Type B pancreatic cell (in vitro differentiated cells): ENCODE measurements around the gene TAOK3. TPM values are rescaled to one million over a fixed set of nuclear protein-coding genes. Genes with fewer than 3 reads are reported as not detected.

ENCODE experiments used
- DNase-seq: peaks from one replicate; pipeline ENCODE4 v3.0.0; 2021; ENCODE audit warnings: mixed read lengths; ENCODE audit not compliant: unreplicated experiment; ENCODE audit errors: extremely low spot score
- H3K27ac Mint-ChIP-seq: 2 replicates; pipeline ENCODE4 v1.8.0; 2021; ENCODE audit warnings: mild to moderate bottlenecking, mixed read lengths
- H3K27me3 Mint-ChIP-seq: 2 replicates; pipeline ENCODE4 v1.8.0; 2021; ENCODE audit warnings: mixed read lengths
- H3K36me3 Mint-ChIP-seq: 2 replicates; pipeline ENCODE4 v1.8.0; 2021; ENCODE audit warnings: mixed read lengths
- H3K4me1 Mint-ChIP-seq: one replicate; pipeline ENCODE4 v1.8.0; 2021; ENCODE audit warnings: mixed read lengths; ENCODE audit not compliant: unreplicated experiment
- H3K4me3 Mint-ChIP-seq: 2 replicates; pipeline ENCODE4 v1.8.0; 2021; ENCODE audit warnings: mild to moderate bottlenecking, mixed read lengths
- H3K9me3 Mint-ChIP-seq: 2 replicates; pipeline ENCODE4 v1.8.0; 2021; ENCODE audit warnings: mixed read lengths
- total RNA-seq: library from RNA; stranded (reverse); gene quantifications from 2 replicates; pipeline ENCODE4 v1.2.1, GENCODE V29; 2021; ENCODE audit warnings: low replicate concordance
- TF ChIP-seq, protein P1 (sequence below): fragments of 200-600 bp; sonication (generic); conservative IDR thresholded peaks from 2 replicates; pipeline ENCODE4 v1.5.0; 2021; ENCODE audit warnings: antibody characterized with exemption, mild to moderate bottlenecking

TAOK3 gene
- total RNA-seq, 1 donor from 2014 or later, result 15.8 TPM

DNA sequence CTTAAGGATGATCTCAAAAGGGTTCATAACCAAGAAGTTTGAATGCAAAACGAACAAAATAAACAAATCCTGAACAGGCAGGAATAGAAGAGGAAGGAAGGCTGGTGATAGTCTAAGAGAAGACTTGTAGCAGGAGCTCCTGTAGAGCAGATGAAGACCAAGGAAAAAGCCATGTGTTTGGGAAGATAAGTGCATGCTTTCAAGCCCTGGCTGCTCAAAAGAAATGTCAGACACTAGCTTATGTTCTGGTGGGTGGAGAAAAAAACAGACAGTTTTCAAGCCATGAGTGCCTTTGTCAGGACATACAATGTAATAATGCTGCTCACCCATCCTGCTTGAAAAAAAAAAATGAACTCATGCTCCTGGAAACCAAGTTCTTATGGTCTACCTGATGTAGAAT lies 27.4 kb downstream of the TAOK3 start:
- Mint-ChIP-seq H3K27me3 (no peaks in the 10 kb centered on the region), H3K27ac (no peak overlapping the region)

GRCh38 chr12:118344829-118345228 lies 27.9 kb downstream of the TAOK3 start:
- no peak for DNase-seq
- no peaks in the 10 kb centered on the region for H3K9me3 Mint-ChIP-seq
- H3K27ac Mint-ChIP-seq, result no peak overlapping the region
- H3K4me3 Mint-ChIP-seq, result no peak overlapping the region
- no peaks in the 10 kb centered on the region for H3K27me3 Mint-ChIP-seq
- no peaks in the 10 kb centered on the region for H3K4me1 Mint-ChIP-seq
- TF ChIP-seq, protein P1, sequence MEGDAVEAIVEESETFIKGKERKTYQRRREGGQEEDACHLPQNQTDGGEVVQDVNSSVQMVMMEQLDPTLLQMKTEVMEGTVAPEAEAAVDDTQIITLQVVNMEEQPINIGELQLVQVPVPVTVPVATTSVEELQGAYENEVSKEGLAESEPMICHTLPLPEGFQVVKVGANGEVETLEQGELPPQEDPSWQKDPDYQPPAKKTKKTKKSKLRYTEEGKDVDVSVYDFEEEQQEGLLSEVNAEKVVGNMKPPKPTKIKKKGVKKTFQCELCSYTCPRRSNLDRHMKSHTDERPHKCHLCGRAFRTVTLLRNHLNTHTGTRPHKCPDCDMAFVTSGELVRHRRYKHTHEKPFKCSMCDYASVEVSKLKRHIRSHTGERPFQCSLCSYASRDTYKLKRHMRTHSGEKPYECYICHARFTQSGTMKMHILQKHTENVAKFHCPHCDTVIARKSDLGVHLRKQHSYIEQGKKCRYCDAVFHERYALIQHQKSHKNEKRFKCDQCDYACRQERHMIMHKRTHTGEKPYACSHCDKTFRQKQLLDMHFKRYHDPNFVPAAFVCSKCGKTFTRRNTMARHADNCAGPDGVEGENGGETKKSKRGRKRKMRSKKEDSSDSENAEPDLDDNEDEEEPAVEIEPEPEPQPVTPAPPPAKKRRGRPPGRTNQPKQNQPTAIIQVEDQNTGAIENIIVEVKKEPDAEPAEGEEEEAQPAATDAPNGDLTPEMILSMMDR, result no peak
- H3K36me3 Mint-ChIP-seq, result no peaks in the 10 kb centered on the region

More for the DNA sequence above, 27.4 kb downstream of the TAOK3 start:
- Mint-ChIP-seq H3K4me3 (no peak overlapping the region), H3K4me1 (no peaks in the 10 kb centered on the region), H3K36me3 (no peaks in the 10 kb centered on the region), H3K9me3 (no peaks in the 10 kb centered on the region)
- DNase-seq, result no peak
- TF ChIP-seq, protein P1, result no peak

DNA sequence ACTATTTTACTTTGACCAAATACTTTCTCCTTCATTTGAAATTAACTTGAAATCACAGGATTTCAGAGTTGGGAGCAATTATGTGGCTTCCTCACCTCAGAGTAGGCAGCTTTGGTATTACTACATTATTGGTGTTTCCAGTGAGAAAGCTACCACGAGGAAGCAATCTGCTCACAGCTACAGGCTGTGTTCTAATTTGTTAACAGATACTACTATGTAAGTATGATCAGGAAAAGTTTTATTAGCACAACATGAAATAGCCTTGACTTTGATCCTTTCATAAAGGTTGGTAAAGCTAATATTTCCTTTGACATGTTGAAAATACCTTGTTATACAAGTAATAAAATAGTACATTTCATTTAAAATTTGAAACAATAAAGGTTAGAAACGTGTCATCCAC lies 30.6 kb downstream of the TAOK3 start:
- Mint-ChIP-seq H3K27me3 (no peaks in the 10 kb centered on the region), H3K4me3 (no peak overlapping the region), H3K27ac (no peak overlapping the region), H3K4me1 (no peaks in the 10 kb centered on the region), H3K9me3 (no peaks in the 10 kb centered on the region), H3K36me3 (no peaks in the 10 kb centered on the region)
- TF ChIP-seq, protein P1, result no peak
- no peak for DNase-seq

DNA sequence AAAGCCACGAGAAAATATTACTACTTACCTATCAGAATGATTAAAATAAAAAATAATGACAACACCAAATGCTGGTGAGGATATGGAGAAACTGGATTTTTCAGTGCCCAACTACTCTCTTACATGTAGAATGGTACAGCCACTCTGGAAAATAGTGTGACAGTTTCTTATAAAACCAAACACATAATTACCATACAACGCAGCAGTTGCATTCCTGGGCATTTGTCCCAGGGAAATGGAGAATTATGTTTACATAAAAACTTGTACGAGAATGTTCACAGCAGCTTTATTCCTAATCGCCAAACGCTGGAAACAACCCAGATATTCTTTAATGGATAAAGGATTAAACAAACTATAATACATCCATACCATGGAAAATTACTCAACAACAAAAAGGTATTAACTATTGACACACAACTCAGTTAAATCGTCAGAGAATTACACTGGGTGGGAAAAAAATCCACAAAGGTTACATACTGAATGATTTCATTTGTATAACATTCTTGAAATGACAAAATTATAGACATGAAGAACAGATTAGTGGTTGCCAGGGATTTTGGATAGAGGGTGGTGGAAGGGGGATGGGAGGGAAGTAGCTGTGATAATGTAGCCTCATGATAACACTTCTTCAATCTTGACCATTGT lies 35.4 kb downstream of the TAOK3 start:
- TF ChIP-seq, protein P1, result no peak
- Mint-ChIP-seq H3K27me3 (no peaks in the 10 kb centered on the region), H3K9me3 (no peaks in the 10 kb centered on the region), H3K4me3 (no peak overlapping the region), H3K36me3 (no peaks in the 10 kb centered on the region), H3K4me1 (no peaks in the 10 kb centered on the region), H3K27ac (no peak overlapping the region)
- DNase-seq, result no peak

DNA sequence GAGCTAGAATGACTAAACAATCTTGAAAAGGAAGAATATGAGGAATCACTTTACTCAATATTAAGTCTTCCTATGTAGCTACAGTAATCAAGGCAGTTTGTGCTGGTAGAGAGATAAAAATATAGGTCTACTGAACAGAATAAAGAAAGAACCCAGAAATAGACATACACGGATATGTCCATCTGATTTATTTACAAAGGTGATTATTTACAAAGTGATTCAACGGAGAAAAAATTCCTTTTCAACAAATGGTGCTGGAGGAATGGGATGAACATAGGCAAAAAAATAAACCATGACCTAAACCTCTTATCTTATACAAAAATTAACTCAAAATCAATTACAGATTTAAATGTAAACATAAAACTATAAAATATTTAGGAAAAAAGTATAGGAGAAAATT lies 36.6 kb downstream of the TAOK3 start:
- Mint-ChIP-seq H3K27me3 (no peaks in the 10 kb centered on the region), H3K27ac (no peak overlapping the region), H3K36me3 (no peaks in the 10 kb centered on the region), H3K9me3 (no peaks in the 10 kb centered on the region), H3K4me1 (no peaks in the 10 kb centered on the region), H3K4me3 (no peak overlapping the region)
- TF ChIP-seq, protein P1, result no peak
- DNase-seq, result no peak
